Osteocyte (in vitro differentiated cells): ENCODE data around the gene RABGGTA. TPM values are rescaled to one million over a fixed set of nuclear protein-coding genes. Genes with fewer than 3 reads are reported as not detected.

Experiments used
- DNase-seq: peaks from one replicate; pipeline ENCODE4 v3.0.0; 2021; ENCODE audit warnings: mixed read lengths; ENCODE audit not compliant: unreplicated experiment; ENCODE audit errors: extremely low spot score
- H3K27ac Mint-ChIP-seq: one replicate; pipeline ENCODE4 v1.8.0; 2021; ENCODE audit warnings: mild to moderate bottlenecking, mixed read lengths; ENCODE audit not compliant: unreplicated experiment
- H3K27me3 Mint-ChIP-seq: one replicate; pipeline ENCODE4 v1.8.0; 2021; ENCODE audit warnings: mixed read lengths; ENCODE audit not compliant: unreplicated experiment
- H3K36me3 Mint-ChIP-seq: one replicate; pipeline ENCODE4 v1.8.0; 2021; ENCODE audit warnings: mixed read lengths; ENCODE audit not compliant: unreplicated experiment
- H3K4me1 Mint-ChIP-seq: one replicate; pipeline ENCODE4 v1.8.0; 2021; ENCODE audit warnings: mixed read lengths; ENCODE audit not compliant: unreplicated experiment
- H3K4me3 Mint-ChIP-seq: one replicate; pipeline ENCODE4 v1.8.0; 2021; ENCODE audit warnings: mild to moderate bottlenecking, moderate library complexity, mixed read lengths; ENCODE audit not compliant: unreplicated experiment
- H3K9me3 Mint-ChIP-seq: one replicate; pipeline ENCODE4 v1.8.0; 2021; ENCODE audit warnings: mixed read lengths; ENCODE audit not compliant: unreplicated experiment
- CTCF ChIP-seq: fragments of 200-600 bp; sonication (generic); IDR thresholded peaks from 2 replicates; pipeline ENCODE4 v1.5.0; 2021; ENCODE audit warnings: antibody characterized with exemption, mild to moderate bottlenecking, moderate library complexity
- total RNA-seq: library from RNA; stranded (reverse); gene quantifications from 2 replicates; pipeline ENCODE4 v1.2.1, GENCODE V29; 2021

Gene RABGGTA
- total RNA-seq, 1 donor from 2014 or later = 30.8 TPM

- Mint-ChIP-seq H3K4me3 (no peak overlapping the region), H3K36me3 (peaks cover 43% of the 10 kb centered on the region), H3K9me3 (no peaks in the 10 kb centered on the region), H3K4me1 (peaks cover 51% of the 10 kb centered on the region), H3K27ac (no peak overlapping the region), H3K27me3 (no peaks in the 10 kb centered on the region)
- no peak for DNase-seq
- no peak for TF ChIP-seq CTCF
Observed at GRCh38 chr14:24238527-24239037, 32.8 kb downstream of the RABGGTA start.

- H3K36me3 Mint-ChIP-seq = peaks cover 43% of the 10 kb centered on the region
- H3K4me1 Mint-ChIP-seq = peaks cover 51% of the 10 kb centered on the region
- H3K27ac Mint-ChIP-seq = no peak overlapping the region
- no peak overlapping the region for H3K4me3 Mint-ChIP-seq
- no peaks in the 10 kb centered on the region for H3K9me3 Mint-ChIP-seq
- DNase-seq = no peak
- no peaks in the 10 kb centered on the region for H3K27me3 Mint-ChIP-seq
- no peak for TF ChIP-seq CTCF
Observed at GRCh38 chr14:24238123-24238522, 33.3 kb downstream of the RABGGTA start.

GRCh38 chr14:24237463-24237955 is 33.9 kb downstream of the RABGGTA start:
- Mint-ChIP-seq H3K4me3 (no peak overlapping the region), H3K27ac (peak overlapping the region; percentile 6), H3K4me1 (peaks cover 49% of the 10 kb centered on the region), H3K27me3 (no peaks in the 10 kb centered on the region), H3K9me3 (no peaks in the 10 kb centered on the region), H3K36me3 (peaks cover 43% of the 10 kb centered on the region)
- no peak for TF ChIP-seq CTCF
- no peak for DNase-seq

- H3K27ac Mint-ChIP-seq = no peak overlapping the region
- peaks cover 43% of the 10 kb centered on the region for H3K36me3 Mint-ChIP-seq
- DNase-seq = no peak
- H3K9me3 Mint-ChIP-seq = no peaks in the 10 kb centered on the region
- no peak overlapping the region for H3K4me3 Mint-ChIP-seq
- no peak for TF ChIP-seq CTCF
- no peaks in the 10 kb centered on the region for H3K27me3 Mint-ChIP-seq
- peaks cover 47% of the 10 kb centered on the region for H3K4me1 Mint-ChIP-seq
Observed at GRCh38 chr14:24236689-24237462, 34.5 kb downstream of the RABGGTA start.
